GM18951 (cell line): ENCODE measurements around the gene HOXC4.
A peak's percentile ranks its signal among the peaks of the same experiment; 100 is the strongest.
"Not testable (repeated sequence)": the region's sequence is repeated elsewhere in the genome, so short reads cannot be mapped to it uniquely, and the experiment has no call there.

Experiments used
- POLR2A ChIP-seq: IDR thresholded peaks from 4 replicates; pipeline ENCODE4 v1.6.1; 2011; ENCODE audit warnings: mild to moderate bottlenecking; ENCODE audit not compliant: insufficient read length, insufficient read depth; ENCODE audit errors: extremely low read depth
- in situ Hi-C: fragments of 300-500 bp; cut with MboI; formaldehyde crosslinking; loops from one replicate; pipeline ENCODE4 v1.12.0; 2022; ENCODE audit warnings: low sequenced_read_pairs, mixed read lengths, inconsistent platforms; ENCODE audit not compliant: unreplicated experiment

The HOXC4 gene

DNA sequence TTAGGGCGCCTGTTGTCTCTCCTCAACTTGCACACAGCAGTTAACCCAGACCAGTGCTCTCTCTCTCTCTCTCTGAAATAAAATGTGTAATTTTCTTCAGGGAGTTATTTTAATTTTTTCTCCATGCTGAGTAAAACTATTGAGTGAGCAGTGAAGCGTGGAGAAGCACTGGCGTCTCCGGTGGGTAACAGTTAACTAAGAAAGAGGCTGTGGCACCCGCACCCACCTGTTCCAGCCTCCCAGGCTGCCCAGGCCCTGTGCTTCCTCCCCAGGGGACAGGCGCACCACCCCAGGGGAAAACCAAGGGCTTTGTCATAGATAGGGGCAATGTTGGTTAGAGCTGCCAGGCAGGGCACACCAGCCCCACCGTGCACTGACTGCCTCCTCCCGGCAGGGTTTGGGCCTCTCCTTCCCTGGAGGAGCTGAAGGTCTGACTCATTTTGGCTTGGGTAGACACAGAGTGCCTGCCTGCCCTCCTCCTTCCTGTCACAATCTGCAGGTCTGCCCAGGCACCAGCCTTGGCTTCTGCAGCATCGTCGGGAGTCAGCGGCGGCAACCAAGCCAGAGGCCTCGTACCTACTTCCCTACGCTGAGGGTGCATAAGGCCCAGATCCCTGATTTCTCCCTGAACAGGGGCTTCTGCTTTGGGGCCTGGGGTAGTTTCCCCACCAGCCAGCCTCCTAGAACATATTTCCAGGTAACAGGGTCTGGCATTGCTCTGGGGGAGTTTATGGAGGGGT lies 16.8 kb upstream of the HOXC4 start:
- in situ Hi-C loops: no loop called here
- peak; percentile 19 for TF ChIP-seq POLR2A

DNA sequence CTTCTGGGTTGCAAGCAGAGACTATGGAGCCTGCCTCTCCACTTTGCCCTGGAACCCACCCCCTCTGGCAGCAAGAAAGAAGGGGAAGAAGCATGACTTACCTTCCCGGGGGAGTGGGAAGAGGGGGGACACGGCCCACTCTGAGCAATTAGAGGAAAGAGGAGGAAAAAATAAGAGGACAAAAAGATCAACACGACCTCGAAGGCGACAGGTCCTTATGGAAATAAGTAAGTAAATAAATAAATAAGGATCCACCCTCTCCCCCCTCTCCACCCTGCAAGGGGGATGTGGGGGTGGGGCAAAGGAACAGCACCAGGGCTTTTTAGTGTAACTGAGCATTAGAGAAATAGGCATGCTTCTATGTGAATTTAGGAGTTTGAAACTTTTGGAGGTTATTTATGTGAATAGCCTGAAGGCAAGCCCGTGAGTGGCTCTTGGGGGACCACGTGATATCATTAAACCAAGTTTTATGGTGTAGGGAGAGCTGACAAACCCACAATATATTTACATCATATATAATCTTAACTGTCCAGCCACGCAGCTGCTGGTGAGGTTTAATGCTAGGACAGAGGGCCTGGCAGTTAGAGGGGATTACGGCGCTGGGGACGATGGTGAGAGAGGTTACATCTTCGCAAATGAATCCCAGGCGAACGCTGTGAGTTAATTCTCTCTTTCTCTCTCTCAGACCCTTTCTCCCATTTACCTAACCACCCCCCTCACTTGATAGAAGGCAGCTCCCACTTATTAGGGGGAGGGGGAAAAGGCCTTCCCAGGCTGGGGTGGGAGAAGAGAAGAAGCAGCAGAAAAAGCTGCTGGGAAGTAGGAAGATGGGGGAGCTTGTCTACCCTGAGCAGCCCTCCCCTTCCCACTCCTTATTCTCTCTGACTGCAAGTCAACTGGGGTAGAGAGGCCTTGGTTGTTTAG lies 16.0 kb upstream of the HOXC4 start:
- in situ Hi-C loops: no loop called here
- no peak for TF ChIP-seq POLR2A

DNA sequence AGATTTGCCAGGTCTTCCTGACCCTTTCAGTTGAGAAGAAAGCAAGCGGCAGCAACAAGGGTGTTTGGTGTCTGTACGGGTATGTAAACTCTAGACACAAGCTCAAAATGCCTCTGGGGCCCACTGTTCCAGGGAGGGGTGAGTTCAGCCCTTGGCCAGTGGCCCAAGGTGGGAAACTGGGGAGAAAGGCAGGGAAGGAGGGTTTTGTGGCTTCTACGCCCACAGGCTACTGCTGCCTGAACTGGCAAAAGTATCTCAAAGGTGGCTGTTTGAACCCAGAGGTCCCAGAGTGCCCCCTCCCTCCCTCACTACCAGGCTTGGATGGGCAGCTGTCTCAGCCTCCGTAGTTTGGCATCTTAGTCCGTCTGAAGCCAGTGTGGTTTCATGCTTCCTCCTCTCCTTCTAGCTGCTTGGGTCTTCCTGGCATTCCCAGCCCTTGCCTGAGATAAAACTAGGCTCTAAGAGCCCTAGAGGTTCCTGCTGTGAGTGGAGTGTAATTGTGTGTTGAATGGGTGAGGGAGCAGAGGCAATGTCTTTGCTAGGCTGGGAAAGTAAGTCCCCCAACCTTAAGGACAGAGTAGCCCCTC lies 15.3 kb upstream of the HOXC4 start:
- no peak for TF ChIP-seq POLR2A

GRCh38 chr12:54038871-54039414 lies 14.7 kb upstream of the HOXC4 start:
- TF ChIP-seq POLR2A: no peak
- in situ Hi-C loops: no loop called here

More for the DNA sequence above, 15.3 kb upstream of the HOXC4 start:
- in situ Hi-C loops: no loop called here

DNA sequence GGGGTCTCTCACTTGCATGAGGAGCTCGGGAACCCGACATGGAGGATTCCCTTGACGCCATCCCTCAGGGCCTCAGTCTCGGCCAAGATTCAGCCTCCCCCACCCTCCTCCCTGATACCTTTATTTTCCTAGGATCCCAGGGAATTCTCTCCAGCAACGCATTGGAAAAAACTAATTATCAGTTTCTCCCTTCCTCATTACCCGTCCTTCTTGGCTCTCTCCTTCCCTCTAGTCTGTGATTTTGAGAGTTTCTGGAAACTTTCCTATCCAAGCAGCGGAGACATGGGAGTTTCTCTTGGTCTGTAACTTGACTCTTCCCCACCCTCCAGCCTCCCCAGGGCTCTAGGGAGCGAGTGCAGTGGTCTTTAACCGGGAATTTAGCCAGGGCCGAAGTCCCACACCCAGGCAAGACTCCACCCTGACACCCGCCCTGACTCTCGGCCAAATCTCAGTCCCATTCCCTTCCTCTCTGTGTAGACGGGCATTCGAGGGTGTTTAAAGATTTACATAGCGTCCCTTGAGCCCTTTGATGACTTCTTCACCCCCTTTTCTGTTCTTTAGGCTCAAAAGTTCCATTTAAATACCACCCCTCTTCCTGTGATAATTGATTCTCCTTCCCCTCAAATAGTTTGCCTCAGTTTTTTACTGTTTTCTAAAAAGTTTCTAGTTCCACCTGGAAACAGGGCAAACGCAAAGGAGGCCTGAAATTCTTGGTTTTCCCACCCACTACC lies 14.1 kb upstream of the HOXC4 start:
- no peak for TF ChIP-seq POLR2A
- in situ Hi-C loops: no loop called here

DNA sequence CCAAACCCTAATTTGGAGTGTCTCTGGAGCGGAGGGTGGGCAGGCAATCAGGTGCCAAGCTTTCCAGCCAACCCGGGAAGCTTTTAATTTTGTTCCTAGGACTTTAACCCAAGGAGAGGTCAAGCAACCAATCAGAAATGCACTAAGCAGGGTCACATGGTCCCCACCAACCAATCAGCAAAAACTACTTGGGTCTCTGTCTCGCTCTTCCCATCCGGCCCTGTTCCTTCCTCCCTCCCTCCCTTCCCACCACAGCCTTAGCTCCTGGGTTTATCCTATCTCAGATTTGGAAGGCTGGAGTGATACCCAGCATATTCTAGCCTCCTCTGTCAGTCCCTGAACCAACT lies 13.5 kb upstream of the HOXC4 start:
- in situ Hi-C loops: no loop called here
- no peak for TF ChIP-seq POLR2A

DNA sequence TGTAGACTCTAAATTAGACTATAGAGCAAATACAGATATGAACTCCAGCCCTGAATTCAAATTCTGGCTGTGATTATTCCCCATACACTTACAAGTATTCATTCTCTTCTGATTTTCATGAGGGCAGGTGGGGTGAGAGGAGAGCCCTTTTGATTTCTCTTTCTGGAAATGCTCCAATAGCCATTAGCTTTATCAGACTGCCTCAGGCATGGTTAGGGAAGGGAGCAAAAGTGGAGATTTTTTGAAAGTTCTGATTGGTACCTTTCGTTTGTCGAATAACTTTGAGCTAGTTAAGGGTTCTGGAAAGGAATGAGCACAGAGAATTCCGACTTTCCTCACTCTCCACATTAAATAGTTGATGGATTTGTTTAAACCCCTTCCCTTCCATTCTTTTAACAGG lies 13.0 kb upstream of the HOXC4 start:
- in situ Hi-C loops: no loop called here
- TF ChIP-seq POLR2A: no peak

DNA sequence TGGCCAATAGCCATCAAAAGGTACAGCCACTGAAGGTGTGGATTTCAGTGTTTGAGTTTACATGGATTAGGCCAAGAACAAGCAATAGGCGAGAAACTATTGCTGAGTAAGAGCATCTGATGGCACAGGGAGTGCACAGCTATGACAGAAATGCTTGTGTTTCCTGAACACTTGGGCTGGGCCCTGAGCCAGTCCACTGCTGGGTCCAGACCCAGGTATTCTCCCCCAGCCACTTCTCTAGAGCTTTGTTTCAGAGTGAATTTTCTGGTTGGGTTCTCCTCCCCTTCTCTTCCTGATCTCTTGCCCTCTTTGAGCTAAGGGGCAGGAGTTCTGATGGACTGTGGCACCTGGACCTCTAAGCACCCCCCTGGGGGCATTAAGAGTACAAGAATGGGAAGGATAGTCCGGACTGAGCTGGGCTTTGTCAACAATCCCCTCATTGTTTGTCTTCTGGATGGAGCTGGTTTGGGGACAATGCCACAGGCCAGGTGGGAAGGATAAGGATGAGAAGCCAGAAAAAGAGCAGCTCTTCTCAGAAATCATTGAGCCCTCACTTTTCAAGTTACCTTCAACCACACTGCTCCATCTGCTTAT lies 12.4 kb upstream of the HOXC4 start:
- in situ Hi-C loops: no loop called here
- TF ChIP-seq POLR2A: no peak

DNA sequence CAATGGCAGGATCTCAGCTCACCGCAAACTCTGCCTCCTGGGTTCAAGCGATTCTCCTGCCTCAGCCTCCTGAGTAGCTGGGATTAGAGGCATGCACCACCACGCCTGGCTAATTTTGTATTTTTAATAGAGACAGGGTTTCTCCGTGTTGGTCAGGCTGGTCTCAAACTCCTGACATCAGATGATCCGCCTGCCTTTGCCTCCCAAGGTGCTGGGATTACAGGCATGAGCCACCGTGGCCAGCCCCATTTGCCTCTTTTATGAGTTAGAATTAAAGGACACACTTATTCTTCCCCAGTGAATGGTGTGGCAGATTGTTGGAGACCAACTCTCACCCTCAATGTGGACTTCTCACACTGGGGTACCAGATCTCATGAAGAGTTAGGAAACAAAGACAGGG lies 11.6 kb upstream of the HOXC4 start:
- in situ Hi-C loops: not testable (repeated sequence)

- in situ Hi-C loops: no loop called here
- TF ChIP-seq POLR2A: no peak
Measured at GRCh38 chr12:54042970-54043853, 10.4 kb upstream of the HOXC4 start.

GRCh38 chr12:54044425-54045103 lies 9.1 kb upstream of the HOXC4 start:
- TF ChIP-seq POLR2A: no peak
- in situ Hi-C loops: no loop called here
